ENCODE data around the gene SEPTIN2.
"Not testable (repeated sequence)": the region's sequence is repeated elsewhere in the genome, so short reads cannot be mapped to it uniquely, and the experiment has no call there.

Gene SEPTIN2

DNA sequence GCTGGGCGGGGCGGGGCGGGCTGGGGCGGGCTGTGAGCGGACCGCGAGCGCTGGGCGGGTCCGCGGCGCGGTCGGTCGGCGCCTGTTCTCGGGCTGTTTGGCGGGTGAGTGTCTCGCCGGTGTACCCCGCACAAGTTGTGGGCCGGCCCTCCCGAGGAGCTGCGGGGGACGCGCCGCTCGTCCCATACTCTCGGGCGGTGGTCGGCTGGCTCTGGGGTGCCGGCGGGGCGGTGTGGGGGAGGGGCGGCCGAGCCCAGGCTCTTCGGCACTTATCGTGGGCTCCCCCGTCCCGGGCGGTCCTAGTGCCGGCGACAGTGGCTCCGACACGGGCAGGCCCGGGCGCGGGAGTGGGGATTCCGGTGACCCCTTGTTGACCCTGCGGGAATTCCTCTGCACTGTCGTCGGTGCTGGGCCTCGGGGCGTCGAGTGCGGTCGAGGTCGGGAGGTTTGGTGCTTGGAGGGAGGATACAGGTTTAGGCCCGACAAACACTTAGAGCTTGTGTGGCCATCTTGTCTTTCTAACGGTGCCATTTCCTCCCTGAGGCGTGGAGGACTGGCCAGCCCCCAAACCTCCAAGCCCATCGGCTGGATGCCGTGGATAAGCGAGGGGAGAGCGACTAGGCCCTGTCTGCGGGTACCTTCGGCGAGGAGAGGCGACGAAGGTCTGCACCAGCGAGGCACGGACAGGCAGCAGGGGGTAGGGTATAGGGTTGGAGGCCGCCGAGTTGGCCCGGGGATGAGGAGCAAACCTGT, at the start of gene SEPTIN2:
Gene SEPTIN2, plus strand, starts transcription at position 47 of the 753 bp plus-strand sequence. CDS start 8,308 bp downstream, outside the sequence.
- DNase-seq: peak; percentile 68

GRCh38 chr2:241267249-241268067, 48.3 kb upstream of the SEPTIN2 start:
- DNase-seq: peak; percentile 1

DNA sequence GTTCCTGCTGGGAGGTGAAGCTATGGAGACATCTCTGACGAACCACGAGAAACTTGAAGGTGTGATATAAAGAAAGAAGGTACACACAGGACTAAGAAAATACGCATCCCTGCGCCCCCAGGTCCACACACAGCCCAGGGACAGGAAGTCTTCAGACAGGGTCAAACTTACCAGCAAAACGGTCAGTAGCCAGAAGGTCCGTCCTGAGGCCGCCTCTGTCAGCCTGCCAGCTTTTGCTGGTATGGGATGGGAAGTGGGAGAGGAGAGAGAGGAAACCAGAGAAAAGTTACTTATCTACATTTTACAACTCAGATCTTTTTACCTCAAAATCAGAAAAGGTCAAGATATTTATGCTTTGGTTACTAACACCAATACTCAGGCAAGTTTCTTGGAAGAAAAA, 47.4 kb upstream of the SEPTIN2 start:
- no peak for DNase-seq

DNA sequence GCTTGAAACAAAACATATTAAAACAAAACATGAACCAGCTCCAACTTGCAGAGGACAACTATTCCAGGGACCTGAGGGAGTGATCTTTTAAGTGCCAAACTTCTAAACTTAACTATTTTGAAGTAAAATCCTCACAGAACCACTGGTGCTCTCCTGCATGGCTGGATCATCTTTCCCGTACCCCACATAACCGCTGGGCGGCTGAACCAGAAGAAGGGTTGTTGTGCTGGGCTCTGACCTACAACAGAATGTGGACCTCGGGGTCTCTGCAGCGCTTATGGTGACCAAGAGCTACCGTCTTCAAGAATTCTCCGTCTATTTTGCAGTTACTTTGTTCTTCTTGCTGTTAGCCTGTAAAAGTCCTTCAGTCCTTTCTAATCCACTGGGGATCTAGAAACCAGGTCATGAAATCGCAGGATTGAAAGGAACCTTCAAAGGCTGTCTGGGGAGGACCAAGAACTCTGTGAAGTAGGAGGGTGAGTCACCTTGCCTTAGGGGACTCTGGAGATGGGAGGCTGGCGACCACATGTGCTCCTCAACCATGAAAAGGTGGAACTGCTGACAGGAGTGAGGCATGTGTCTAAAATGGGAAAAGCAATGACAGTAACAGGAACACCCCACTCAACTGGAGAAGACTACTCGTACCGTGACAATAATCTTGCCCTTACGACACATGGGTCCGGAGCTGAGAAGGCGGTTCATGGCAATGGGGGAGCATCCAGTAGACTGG, 46.8 kb upstream of the SEPTIN2 start:
- DNase-seq: no peak

DNA sequence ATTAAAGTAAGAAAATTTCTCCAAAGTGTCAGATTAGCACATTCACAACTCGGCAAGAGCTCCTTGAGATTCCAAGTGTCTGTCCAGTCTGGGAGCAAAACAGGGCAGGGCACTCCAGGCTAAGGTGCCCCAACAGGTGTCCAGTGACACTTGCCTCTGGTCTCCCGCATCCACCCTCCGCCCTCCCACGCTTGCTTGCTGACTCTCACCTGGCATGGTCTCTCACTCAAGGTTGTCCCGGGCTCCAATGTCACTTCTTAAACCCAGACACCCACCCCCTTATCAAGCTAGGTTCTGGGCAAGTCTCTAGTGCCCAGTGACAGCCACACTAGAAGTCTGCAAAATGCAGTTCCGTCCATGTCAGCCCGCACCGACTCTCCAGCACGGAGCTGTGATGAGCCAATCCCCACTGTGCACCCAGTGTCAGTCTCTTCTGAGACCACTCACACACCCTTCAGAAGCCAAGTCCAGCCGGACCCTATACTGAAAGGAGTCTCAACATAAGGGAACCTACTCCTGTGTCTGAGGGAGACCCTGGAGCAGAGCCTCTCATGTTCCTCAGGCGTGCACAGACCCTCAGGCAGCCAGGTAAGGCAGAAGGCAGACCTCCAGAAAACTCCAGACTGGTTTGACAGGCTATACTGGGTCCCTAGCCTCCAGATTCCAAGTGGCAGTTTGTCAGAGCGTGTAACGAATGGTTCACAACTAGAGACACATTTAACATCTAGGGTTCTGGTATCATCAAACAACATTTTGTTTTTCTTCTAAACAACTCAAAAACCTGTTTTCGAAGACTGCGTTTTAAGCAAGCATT, 45.8 kb upstream of the SEPTIN2 start:
- DNase-seq: no peak

DNA sequence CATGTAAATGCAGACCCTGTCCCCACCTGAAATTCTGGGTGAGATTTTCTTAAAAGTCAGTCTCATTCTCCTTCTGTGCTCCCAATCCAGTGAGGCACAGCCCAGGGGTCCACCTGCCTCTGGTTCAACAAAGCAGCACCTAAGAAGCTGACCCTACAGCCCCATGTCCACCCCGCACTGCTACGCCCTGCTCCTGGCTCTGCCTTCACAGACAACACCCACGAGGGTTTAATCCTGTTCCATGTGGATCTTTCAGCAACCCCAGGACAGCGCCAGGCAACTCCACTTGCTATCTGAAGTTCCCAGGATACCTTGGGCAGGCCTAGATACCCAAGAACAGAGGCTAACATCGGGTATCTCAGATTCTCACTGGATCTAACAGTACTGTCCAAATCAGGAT, 45.2 kb upstream of the SEPTIN2 start:
- DNase-seq: no peak

DNA sequence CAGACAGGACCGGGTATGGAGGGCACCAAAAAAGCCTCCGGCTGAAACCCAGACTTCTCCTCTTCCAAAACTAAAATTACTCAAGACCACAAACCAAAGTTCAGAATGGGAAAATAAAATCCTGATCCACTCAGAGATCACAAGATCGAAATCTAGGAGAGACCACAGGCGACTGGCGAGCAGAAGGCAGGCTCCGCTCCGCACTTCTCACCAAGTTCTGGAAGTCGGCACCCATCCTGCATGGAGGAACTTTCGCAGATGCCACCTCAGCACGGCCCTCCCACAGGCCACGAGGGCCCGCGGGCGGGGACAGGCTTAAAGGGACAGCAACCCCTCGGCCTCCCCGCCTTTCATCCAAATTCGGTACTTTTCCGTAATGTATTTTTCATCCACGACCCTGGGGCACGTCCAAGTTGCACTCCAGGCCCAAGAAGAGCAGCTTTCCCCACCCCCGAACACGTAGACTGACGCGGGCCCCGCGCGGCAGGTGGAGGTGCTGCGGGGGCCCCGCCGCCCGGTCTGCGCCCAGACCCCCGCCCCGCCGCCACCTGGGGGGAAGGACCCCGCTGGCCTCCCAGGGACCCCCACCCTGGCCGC, 43.9 kb upstream of the SEPTIN2 start:
- peak; percentile 26 for DNase-seq

GRCh38 chr2:241272303-241273209, 43.2 kb upstream of the SEPTIN2 start:
- peak; percentile 62 for DNase-seq

- DNase-seq: peak; percentile 1
These were observed 42.3 kb upstream of the SEPTIN2 start for GRCh38 chr2:241273210-241274020.

GRCh38 chr2:241274127-241274526, 41.6 kb upstream of the SEPTIN2 start:
- DNase-seq: no peak

GRCh38 chr2:241275504-241275903, 40.2 kb upstream of the SEPTIN2 start:
- DNase-seq: no peak

DNA sequence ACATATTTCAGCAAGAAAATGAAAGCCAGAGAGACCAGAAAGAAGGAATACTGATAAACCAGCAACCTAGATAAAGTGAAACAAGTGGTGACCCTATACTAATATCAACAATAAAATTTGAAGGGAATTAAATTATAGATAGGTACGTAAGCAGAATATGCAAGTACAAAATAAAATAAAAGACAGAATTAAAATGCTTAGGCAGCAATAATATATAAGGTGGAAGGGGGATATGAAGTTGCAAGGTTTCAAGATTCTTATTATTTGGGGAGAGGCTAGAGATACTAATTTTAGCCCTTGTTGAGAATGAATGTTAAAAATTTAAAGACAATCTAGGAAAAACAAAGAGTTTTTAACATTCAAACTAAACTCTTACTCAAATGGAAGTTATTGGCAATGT, 39.8 kb upstream of the SEPTIN2 start:
- no peak for DNase-seq

DNA sequence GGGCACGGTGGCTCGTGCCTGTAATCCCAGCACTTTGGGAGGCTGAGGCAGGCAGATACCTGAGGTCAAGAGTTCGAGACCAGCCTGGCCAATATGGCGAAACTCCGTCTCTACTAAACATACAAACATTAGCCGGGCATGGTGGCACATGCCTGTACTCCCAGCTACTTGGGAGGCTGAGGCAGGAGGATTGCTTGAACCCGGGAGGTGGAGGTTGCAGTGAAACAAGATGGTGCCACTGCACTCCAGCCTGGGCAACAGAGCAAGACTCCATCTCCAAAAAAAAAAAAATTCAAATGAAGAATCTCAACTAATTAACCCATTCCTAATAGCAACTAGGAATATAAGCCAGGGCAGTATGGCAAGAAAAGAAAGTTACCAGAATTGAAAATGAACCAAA, 37.4 kb upstream of the SEPTIN2 start:
- DNase-seq: not testable (repeated sequence)

- peak; percentile 2 for DNase-seq
These were observed 36.3 kb upstream of the SEPTIN2 start for GRCh38 chr2:241279413-241279812.

GRCh38 chr2:241279828-241280227, 35.9 kb upstream of the SEPTIN2 start:
- no peak for DNase-seq

- no peak for DNase-seq
These were observed 35.4 kb upstream of the SEPTIN2 start for GRCh38 chr2:241280291-241280690.

GRCh38 chr2:241282555-241282954, 33.2 kb upstream of the SEPTIN2 start:
- DNase-seq: no peak

GRCh38 chr2:241285596-241285995, 30.1 kb upstream of the SEPTIN2 start:
- no peak for DNase-seq

GRCh38 chr2:241286348-241287090, 29.2 kb upstream of the SEPTIN2 start:
- DNase-seq: peak; percentile 8

All from NCI-H69 (cell line).